ENCODE results near the gene IRAK4. TPM values are rescaled to one million over a fixed set of nuclear protein-coding genes. Genes with fewer than 3 reads are reported as not detected.
A peak's percentile ranks its signal among the peaks of the same experiment; 100 is the strongest.

IRAK4 gene
- 4.1 and 5.4 TPM in 2 replicates for total RNA-seq
- long read RNA-seq, full-length matches to known transcripts: 5 of 8 reads
- long read RNA-seq, partial matches to known transcripts: 1 of 8 reads
- long read RNA-seq, other reads (novel, unspliced or antisense): 2 of 8 reads

- Mint-ChIP-seq H3K4me1 (peaks cover 15% of the 10 kb centered on the region), H3K27me3 (ENCODE audit: low read depth) (no peaks in the 10 kb centered on the region), H3K9me3 (peaks cover 3% of the 10 kb centered on the region), H3K36me3 (ENCODE audit: low read depth) (peaks cover 4% of the 10 kb centered on the region), H3K27ac (ENCODE audit: unreplicated experiment) (peak within 1 kb of the TSS; percentile 88), H3K4me3 (peak within 1 kb of the TSS; percentile 92)
- DNase-seq (ENCODE audit: low read depth, low spot score): peak; percentile 63
- TF ChIP-seq, protein P1, sequence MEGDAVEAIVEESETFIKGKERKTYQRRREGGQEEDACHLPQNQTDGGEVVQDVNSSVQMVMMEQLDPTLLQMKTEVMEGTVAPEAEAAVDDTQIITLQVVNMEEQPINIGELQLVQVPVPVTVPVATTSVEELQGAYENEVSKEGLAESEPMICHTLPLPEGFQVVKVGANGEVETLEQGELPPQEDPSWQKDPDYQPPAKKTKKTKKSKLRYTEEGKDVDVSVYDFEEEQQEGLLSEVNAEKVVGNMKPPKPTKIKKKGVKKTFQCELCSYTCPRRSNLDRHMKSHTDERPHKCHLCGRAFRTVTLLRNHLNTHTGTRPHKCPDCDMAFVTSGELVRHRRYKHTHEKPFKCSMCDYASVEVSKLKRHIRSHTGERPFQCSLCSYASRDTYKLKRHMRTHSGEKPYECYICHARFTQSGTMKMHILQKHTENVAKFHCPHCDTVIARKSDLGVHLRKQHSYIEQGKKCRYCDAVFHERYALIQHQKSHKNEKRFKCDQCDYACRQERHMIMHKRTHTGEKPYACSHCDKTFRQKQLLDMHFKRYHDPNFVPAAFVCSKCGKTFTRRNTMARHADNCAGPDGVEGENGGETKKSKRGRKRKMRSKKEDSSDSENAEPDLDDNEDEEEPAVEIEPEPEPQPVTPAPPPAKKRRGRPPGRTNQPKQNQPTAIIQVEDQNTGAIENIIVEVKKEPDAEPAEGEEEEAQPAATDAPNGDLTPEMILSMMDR (conservative IDR thresholded peaks at IDR 0.05): peak; percentile 44
These were observed at the start of gene IRAK4, which contains the start of gene PUS7L for GRCh38 chr12:43758728-43759563. TSS of gene IRAK4 (plus strand) at chr12:43758951. CDS start at chr12:43768112, 9,161 bp downstream. TSS of gene PUS7L (minus strand) at chr12:43758790. CDS start at chr12:43755245, 3,545 bp downstream.

GRCh38 chr12:43711348-43711747, 47.4 kb upstream of the IRAK4 start:
- Mint-ChIP-seq H3K4me1 (peaks cover 7% of the 10 kb centered on the region), H3K36me3 (ENCODE audit: low read depth) (peaks cover 2% of the 10 kb centered on the region), H3K9me3 (peaks cover 7% of the 10 kb centered on the region), H3K27me3 (ENCODE audit: low read depth) (no peaks in the 10 kb centered on the region), H3K4me3 (no peak overlapping the region), H3K27ac (ENCODE audit: unreplicated experiment) (no peak overlapping the region)
- TF ChIP-seq, protein P1 (conservative IDR thresholded peaks at IDR 0.05): no peak
- DNase-seq (ENCODE audit: low read depth, low spot score): no peak

GRCh38 chr12:43722621-43723020, 36.1 kb upstream of the IRAK4 start:
- Mint-ChIP-seq H3K9me3 (no peaks in the 10 kb centered on the region), H3K36me3 (ENCODE audit: low read depth) (no peaks in the 10 kb centered on the region), H3K4me3 (no peak overlapping the region), H3K27ac (ENCODE audit: unreplicated experiment) (no peak overlapping the region), H3K27me3 (ENCODE audit: low read depth) (no peaks in the 10 kb centered on the region), H3K4me1 (peaks cover 14% of the 10 kb centered on the region)
- TF ChIP-seq, protein P1 (conservative IDR thresholded peaks at IDR 0.05): no peak
- no peak for DNase-seq (ENCODE audit: low read depth, low spot score)

DNA sequence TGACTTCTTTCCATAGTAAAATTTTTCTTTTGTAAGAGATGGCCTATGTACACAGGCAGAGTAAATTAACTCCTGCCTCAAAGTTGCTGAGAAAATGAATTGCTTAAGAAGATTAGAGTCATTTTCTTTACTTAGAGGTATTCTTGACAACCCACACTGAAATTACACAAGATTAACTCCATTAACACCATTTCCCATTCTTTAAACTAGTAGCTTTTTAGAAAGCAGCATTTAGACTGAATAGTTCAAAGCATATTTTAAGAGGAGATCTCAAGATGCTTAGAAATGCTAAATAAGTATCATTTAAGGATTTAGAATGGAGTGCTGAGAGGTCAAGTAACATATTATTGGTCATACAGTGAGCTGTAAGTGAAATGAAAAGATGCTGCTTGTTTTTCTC, 35.6 kb upstream of the IRAK4 start:
- no peaks in the 10 kb centered on the region for H3K36me3 Mint-ChIP-seq (ENCODE audit: low read depth)
- TF ChIP-seq, protein P1 (conservative IDR thresholded peaks at IDR 0.05): no peak
- DNase-seq (ENCODE audit: low read depth, low spot score): no peak
- H3K9me3 Mint-ChIP-seq: no peaks in the 10 kb centered on the region
- H3K4me1 Mint-ChIP-seq: peaks cover 9% of the 10 kb centered on the region
- H3K27ac Mint-ChIP-seq (ENCODE audit: unreplicated experiment): no peak overlapping the region
- no peak overlapping the region for H3K4me3 Mint-ChIP-seq
- no peaks in the 10 kb centered on the region for H3K27me3 Mint-ChIP-seq (ENCODE audit: low read depth)

DNA sequence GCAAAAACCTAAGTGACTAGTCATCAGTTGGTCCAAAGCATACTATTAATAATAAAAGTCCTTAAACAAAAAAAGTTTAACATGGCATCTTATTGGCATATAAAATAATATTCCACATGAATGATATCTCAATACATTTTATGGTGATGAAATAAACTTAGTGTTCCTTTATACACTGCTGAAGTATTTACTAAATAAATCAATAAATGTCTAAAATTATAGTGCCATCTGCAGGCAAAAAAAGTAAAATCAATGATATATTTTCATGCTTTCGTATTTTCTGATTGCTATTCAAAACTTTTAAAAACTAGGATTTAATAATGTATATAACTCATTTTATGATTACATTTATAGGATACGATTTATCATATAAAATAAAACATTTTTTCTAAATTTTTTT, 30.6 kb upstream of the IRAK4 start:
- Mint-ChIP-seq H3K27me3 (ENCODE audit: low read depth) (no peaks in the 10 kb centered on the region), H3K4me1 (peaks cover 2% of the 10 kb centered on the region), H3K27ac (ENCODE audit: unreplicated experiment) (no peak overlapping the region), H3K36me3 (ENCODE audit: low read depth) (no peaks in the 10 kb centered on the region), H3K4me3 (no peak overlapping the region), H3K9me3 (no peaks in the 10 kb centered on the region)
- DNase-seq (ENCODE audit: low read depth, low spot score): no peak
- TF ChIP-seq, protein P1 (conservative IDR thresholded peaks at IDR 0.05): peak; percentile 69

Measured in neural crest cell (in vitro differentiated cells).